H9 (cell line): Measurements from ENCODE around the gene KLHL10. TPM values are rescaled to one million over a fixed set of nuclear protein-coding genes. Genes with fewer than 3 reads are reported as not detected.

ENCODE experiments used
- DNase-seq: peaks from one replicate; pipeline ENCODE4 v3.0.0-alpha.2; 2017
- H2AFZ ChIP-seq: one replicate; pipeline ENCODE4 v1.6.1; 2013; ENCODE audit warnings: mild to moderate bottlenecking, low read length, control low read depth, moderate library complexity
- H2AK5ac ChIP-seq: 2 replicates; pipeline ENCODE4 v1.6.1; 2013; ENCODE audit warnings: low read length, control low read depth, mixed read lengths; ENCODE audit not compliant: insufficient read length
- H2BK120ac ChIP-seq: one replicate; pipeline ENCODE4 v1.6.1; 2013; ENCODE audit warnings: low read depth, mild to moderate bottlenecking, low read length, control low read depth, inconsistent platforms; ENCODE audit not compliant: poor library complexity, severe bottlenecking
- H2BK12ac ChIP-seq: 2 replicates; pipeline ENCODE4 v1.6.1; 2013; ENCODE audit warnings: low read length, control low read depth, mixed read lengths, low read depth; ENCODE audit not compliant: insufficient read length
- H2BK15ac ChIP-seq: 2 replicates; pipeline ENCODE4 v1.6.1; 2013; ENCODE audit warnings: low read depth, low read length, control low read depth
- H2BK20ac ChIP-seq: one replicate; pipeline ENCODE4 v1.6.1; 2013; ENCODE audit warnings: low read depth, mild to moderate bottlenecking, low read length, control low read depth, inconsistent platforms; ENCODE audit not compliant: poor library complexity, severe bottlenecking
- H2BK5ac ChIP-seq: 2 replicates; pipeline ENCODE4 v1.6.1; 2013; ENCODE audit warnings: low read length, control low read depth, mixed read lengths; ENCODE audit not compliant: insufficient read length
- H3K14ac ChIP-seq: 2 replicates; pipeline ENCODE4 v1.6.1; 2013; ENCODE audit warnings: low read length, control low read depth; ENCODE audit not compliant: insufficient read depth
- H3K18ac ChIP-seq: 2 replicates; pipeline ENCODE4 v1.6.1; 2013; ENCODE audit warnings: low read depth, mild to moderate bottlenecking, mixed read lengths, low read length, control low read depth; ENCODE audit not compliant: insufficient read length
- H3K23ac ChIP-seq: 2 replicates; pipeline ENCODE4 v1.6.1; 2013; ENCODE audit warnings: low read length, control low read depth, mixed read lengths, low read depth; ENCODE audit not compliant: insufficient read length
- H3K23me2 ChIP-seq: 2 replicates; pipeline ENCODE4 v1.6.1; 2013; ENCODE audit warnings: low read depth, mild to moderate bottlenecking, mixed read lengths, low read length, control low read depth; ENCODE audit not compliant: insufficient read length, poor library complexity, severe bottlenecking
- H3K27ac ChIP-seq: 2 replicates; pipeline ENCODE4 v1.5.1; 2013; ENCODE audit warnings: low read length, control low read depth, mixed read lengths, low read depth; ENCODE audit not compliant: insufficient read length
- H3K27me3 ChIP-seq: 2 replicates; pipeline ENCODE4 v1.6.1; 2013; ENCODE audit warnings: low read length, control low read depth, inconsistent platforms; ENCODE audit not compliant: insufficient read depth
- H3K4ac ChIP-seq: 2 replicates; pipeline ENCODE4 v1.6.1; 2013; ENCODE audit warnings: low read depth, mild to moderate bottlenecking, control low read depth, inconsistent platforms, low read length, moderate library complexity
- H3K4me1 ChIP-seq: 2 replicates; pipeline ENCODE4 v1.6.1; 2013; ENCODE audit warnings: low read length, control low read depth, inconsistent platforms; ENCODE audit not compliant: insufficient read depth
- H3K4me2 ChIP-seq: 2 replicates; pipeline ENCODE4 v1.6.1; 2013; ENCODE audit warnings: low read length, control low read depth, mixed read lengths; ENCODE audit not compliant: insufficient read length, insufficient read depth
- H3K56ac ChIP-seq: 2 replicates; pipeline ENCODE4 v1.6.1; 2013; ENCODE audit warnings: low read depth, mild to moderate bottlenecking, mixed read lengths, low read length, control low read depth; ENCODE audit not compliant: insufficient read length
- H3K79me1 ChIP-seq: 2 replicates; pipeline ENCODE4 v1.6.1; 2013; ENCODE audit warnings: low read depth, mild to moderate bottlenecking, moderate library complexity, low read length, control low read depth, inconsistent platforms; ENCODE audit not compliant: insufficient read depth, poor library complexity, severe bottlenecking
- H3K79me2 ChIP-seq: 2 replicates; pipeline ENCODE4 v1.6.1; 2013; ENCODE audit warnings: low read length, control low read depth, inconsistent platforms; ENCODE audit not compliant: insufficient read depth
- H3K9ac ChIP-seq: 2 replicates; pipeline ENCODE4 v1.6.1; 2013; ENCODE audit warnings: low read length, control low read depth, mixed read lengths; ENCODE audit not compliant: insufficient read length; ENCODE audit errors: extremely low read depth
- H3K9me3 ChIP-seq: one replicate; pipeline ENCODE4 v1.6.1; 2013; ENCODE audit warnings: low read depth, low read length, inconsistent platforms; ENCODE audit not compliant: control insufficient read depth
- H3T11ph ChIP-seq: one replicate; pipeline ENCODE4 v1.6.1; 2013; ENCODE audit warnings: mild to moderate bottlenecking, low read length, control low read depth, inconsistent platforms
- H4K20me1 ChIP-seq: one replicate; pipeline ENCODE4 v1.6.1; 2013; ENCODE audit not compliant: control insufficient read depth, insufficient read length, insufficient read depth
- H4K5ac ChIP-seq: 2 replicates; pipeline ENCODE4 v1.6.1; 2013; ENCODE audit warnings: low read depth, mild to moderate bottlenecking, mixed read lengths, low read length, control low read depth; ENCODE audit not compliant: insufficient read length
- H4K8ac ChIP-seq: replicated peaks from 2 replicates; pipeline ENCODE4 v1.6.1; 2013; ENCODE audit warnings: low read length, control low read depth, mixed read lengths, low read depth; ENCODE audit not compliant: insufficient read length
- H4K91ac ChIP-seq: 2 replicates; pipeline ENCODE4 v1.6.1; 2013; ENCODE audit warnings: low read depth, mild to moderate bottlenecking, moderate library complexity, mixed read lengths, low read length, control low read depth; ENCODE audit not compliant: insufficient read length
- H3K27ac Mint-ChIP-seq, 3 experiments: 2 replicates in 2 of 3; 3 replicates in 1 of 3; pipeline ENCODE4 v1.8.0; 2020 to 2021; ENCODE audit warnings: mixed read lengths in 3 of 3, mild to moderate bottlenecking in 1 of 3, moderate library complexity in 1 of 3
- H3K27me3 Mint-ChIP-seq: 2 replicates; pipeline ENCODE4 v1.8.0; 2021; ENCODE audit warnings: low read depth, mild to moderate bottlenecking, moderate library complexity, mixed read lengths
- H3K36me3 Mint-ChIP-seq, 3 experiments: 2 replicates in 2 of 3; 3 replicates in 1 of 3; pipeline ENCODE4 v1.8.0; 2020 to 2021; ENCODE audit warnings: low read depth in 3 of 3, mixed read lengths in 3 of 3; ENCODE audit not compliant: insufficient read depth in 1 of 3
- H3K4me1 Mint-ChIP-seq, 2 experiments: 2 replicates each; pipeline ENCODE4 v1.8.0; 2020; ENCODE audit warnings: mixed read lengths in 2 of 2
- H3K4me3 Mint-ChIP-seq, 2 experiments: 2 replicates in 1 of 2; 3 replicates in 1 of 2; pipeline ENCODE4 v1.8.0; 2020 to 2021; ENCODE audit warnings: mild to moderate bottlenecking in 2 of 2, mixed read lengths in 2 of 2, moderate library complexity in 1 of 2
- H3K9me3 Mint-ChIP-seq, 2 experiments: 2 replicates in 1 of 2; 3 replicates in 1 of 2; pipeline ENCODE4 v1.8.0; 2020; ENCODE audit warnings: mild to moderate bottlenecking in 2 of 2, mixed read lengths in 2 of 2, moderate library complexity in 1 of 2
- CTCF ChIP-seq: fragments of 200-600 bp; sonication (generic); conservative IDR thresholded peaks from 3 replicates; pipeline ENCODE4 v1.8.0; 2021; ENCODE audit warnings: antibody characterized with exemption, mild to moderate bottlenecking
- WGBS: extraction: QIAGEN DNeasy Blood & Tissue Kit; methylation state at CpG from one replicate; pipeline ENCODE4 v1.1.7; 2013; ENCODE audit warnings: missing lambda C conversion rate, low lambda C conversion rate, mixed read lengths; ENCODE audit not compliant: insufficient read length; ENCODE audit errors: extremely low coverage; 5-methylcytosine and 5-hydroxymethylcytosine counted together
- total RNA-seq: library from RNA; stranded (reverse); gene quantifications from 2 replicates; pipeline ENCODE4 v1.2.1, GENCODE V29; 2021

KLHL10 gene
- total RNA-seq, 1 experiment from 2014 or later: 0.46 TPM

DNA sequence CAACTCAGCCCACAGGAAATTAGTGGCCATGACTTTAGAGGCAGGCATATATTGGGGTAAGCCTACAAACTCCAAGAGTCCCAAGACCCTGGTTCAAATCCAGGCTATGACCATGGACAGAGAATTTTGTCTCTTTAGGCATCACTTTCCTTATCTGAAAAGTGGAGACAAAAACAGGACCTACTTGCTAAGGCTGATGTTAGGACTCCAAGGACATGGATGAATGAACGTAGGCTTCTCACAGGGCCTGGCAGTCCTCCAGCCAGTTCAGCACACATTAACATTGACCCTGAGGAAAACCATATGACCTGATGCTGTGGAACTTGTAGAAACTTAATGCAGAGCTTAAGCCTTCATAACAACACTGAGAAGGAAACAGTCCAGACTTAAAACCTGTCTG is 23.4 kb upstream of the KLHL10 start:
- Mint-ChIP-seq H3K27me3 (peaks cover 11% of the 10 kb centered on the region), H3K9me3 (peaks cover 0 to 10% of the 10 kb centered on the region in 2 experiments; a peak in 3 of 5 replicates), H3K27ac (peak overlapping the region in 2 of 3 experiments; percentile 49 to 59; a peak in 1 of 7 replicates), H3K4me1 (peaks cover 24 to 46% of the 10 kb centered on the region in 2 experiments), H3K4me3 (peak overlapping the region; percentile 91 to 99), H3K36me3 (peaks cover 29 to 34% (median 33%) of the 10 kb centered on the region in 3 experiments)
- no peak overlapping the region for H3K4ac ChIP-seq
- no peak overlapping the region for H3K23ac ChIP-seq
- no peak overlapping the region for H2BK15ac ChIP-seq
- H4K8ac ChIP-seq: no peak overlapping the region
- no peak for DNase-seq
- no peaks in the 10 kb centered on the region for H3K27me3 ChIP-seq
- H4K91ac ChIP-seq: no peak overlapping the region
- peaks cover 2% of the 10 kb centered on the region for H3K79me1 ChIP-seq
- H3K4me1 ChIP-seq: peaks cover 4% of the 10 kb centered on the region; the same call in 1 of the 2 replicates
- H2BK120ac ChIP-seq: no peak overlapping the region
- no CpG with 5 or more reads among the region's 1 CpG for WGBS
- H2BK12ac ChIP-seq: no peak overlapping the region
- H3K79me2 ChIP-seq: peaks cover 14% of the 10 kb centered on the region; the same call in 1 of the 2 replicates
- no peak overlapping the region for H3K56ac ChIP-seq
- no peak overlapping the region for H4K5ac ChIP-seq
- H3K23me2 ChIP-seq: peaks cover 16% of the 10 kb centered on the region
- no peaks in the 10 kb centered on the region for H3K9me3 ChIP-seq
- H2BK5ac ChIP-seq: no peak overlapping the region
- peak overlapping the region; percentile 76 for H3K4me2 ChIP-seq
- H3K9ac ChIP-seq: no peak overlapping the region
- no peak overlapping the region for H2AK5ac ChIP-seq
- no peak overlapping the region for H3K18ac ChIP-seq
- TF ChIP-seq CTCF: no peak
- H4K20me1 ChIP-seq: no peaks in the 10 kb centered on the region
- no peak overlapping the region for H2AFZ ChIP-seq
- no peak overlapping the region for H2BK20ac ChIP-seq
- no peak overlapping the region for H3K27ac ChIP-seq
- H3K14ac ChIP-seq: no peak overlapping the region
- H3T11ph ChIP-seq: no peak overlapping the region
